Fibroblast of mammary gland (primary cell): ENCODE measurements around the gene ANO1.

Source experiments
- DNase-seq: peaks from one replicate; pipeline ENCODE4 v3.0.0-alpha.2; 2010; ENCODE audit warnings: low read depth
- H3K4me3 ChIP-seq: 2 replicates; pipeline ENCODE4 v1.5.1; 2011; ENCODE audit warnings: low read depth, mild to moderate bottlenecking, low read length, moderate library complexity; ENCODE audit not compliant: control insufficient read depth
- CTCF ChIP-seq: conservative IDR thresholded peaks from 2 replicates; pipeline ENCODE4 v1.5.1; 2011; ENCODE audit warnings: low read depth, low read length, inconsistent platforms; ENCODE audit not compliant: control insufficient read depth, insufficient read depth

The ANO1 gene

GRCh38 chr11:70063121-70063520, 15.0 kb upstream of the ANO1 start:
- no peak for TF ChIP-seq CTCF
- H3K4me3 ChIP-seq, result no peak overlapping the region

GRCh38 chr11:70063555-70063954, 14.6 kb upstream of the ANO1 start:
- DNase-seq, result no peak
- no peak overlapping the region for H3K4me3 ChIP-seq
- TF ChIP-seq CTCF, result no peak

More at GRCh38 chr11:70063121-70063520, 15.0 kb upstream of the ANO1 start:
- DNase-seq, result no peak

- TF ChIP-seq CTCF, result no peak
- DNase-seq, result no peak
- H3K4me3 ChIP-seq, result no peak overlapping the region
Observed at GRCh38 chr11:70064008-70064725, 13.9 kb upstream of the ANO1 start.

- no peak for DNase-seq
- no peak for TF ChIP-seq CTCF
- H3K4me3 ChIP-seq, result no peak overlapping the region
Observed at GRCh38 chr11:70064726-70065317, 13.3 kb upstream of the ANO1 start.

GRCh38 chr11:70065318-70066135, 12.6 kb upstream of the ANO1 start:
- no peak for DNase-seq
- TF ChIP-seq CTCF, result no peak
- no peak overlapping the region for H3K4me3 ChIP-seq

GRCh38 chr11:70066136-70066520, 12.0 kb upstream of the ANO1 start:
- H3K4me3 ChIP-seq, result no peak overlapping the region
- no peak for DNase-seq
- no peak for TF ChIP-seq CTCF
